ENCODE measurements around the gene KATNAL2. TPM values are rescaled to one million over a fixed set of nuclear protein-coding genes. Genes with fewer than 3 reads are reported as not detected.

KATNAL2 gene
- total and polyA plus RNA-seq, 7 donors, result 0.19 to 1.7 (median 0.30) TPM

DNA sequence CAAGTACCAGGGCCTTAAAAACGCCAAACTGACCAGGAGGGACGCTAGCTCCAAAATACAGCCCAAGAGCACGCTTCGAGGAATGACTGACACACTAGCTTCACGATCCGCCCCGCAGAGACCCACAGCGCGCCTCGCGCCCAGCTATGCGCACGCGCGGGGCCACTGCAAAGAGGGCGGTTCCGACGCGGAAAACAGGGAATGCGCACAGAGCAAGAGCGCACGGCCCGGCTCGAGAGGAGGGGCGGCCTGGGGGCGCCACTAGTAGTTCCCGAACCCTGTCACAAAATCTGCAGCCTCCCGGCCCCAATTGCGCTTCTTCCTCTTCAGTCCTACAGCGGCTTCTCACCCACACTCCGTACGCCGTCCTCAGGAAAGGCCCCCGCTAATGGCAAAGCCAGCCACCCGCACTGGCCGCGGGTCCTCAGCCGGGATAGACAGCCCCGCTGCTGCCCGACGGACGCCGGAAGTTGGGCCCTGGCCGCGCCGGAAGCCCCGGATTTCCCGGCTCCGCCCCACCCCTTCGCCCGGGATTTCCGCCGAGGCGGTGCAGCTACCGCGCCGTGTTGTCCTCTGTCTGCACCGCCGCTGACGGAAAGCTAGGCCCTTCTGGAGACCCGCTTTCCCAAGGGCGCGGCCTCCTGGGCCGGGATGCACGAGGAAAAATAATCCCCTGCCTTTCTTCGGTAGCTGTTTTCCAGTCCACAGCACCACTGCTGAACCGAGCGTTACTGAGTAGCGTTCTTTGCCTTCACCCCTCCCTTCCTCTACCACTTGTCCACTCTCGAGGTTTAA lies 232.8 kb downstream of the KATNAL2 start, which contains the start of gene HDHD2:
TSS of gene HDHD2 (minus strand) at position 472 of the 795 bp plus-strand sequence. CDS start 14,061 bp downstream, outside the sequence.
- no peaks in the 10 kb centered on the region for H3K27me3 ChIP-seq (ENCODE audit: insufficient read depth in 3 of 3, low read length in 2 of 3)
- ATAC-seq, result peak; percentile 94 to 98 (median 96)
- H3K4me3 ChIP-seq, result peak within 1 kb of the TSS; percentile 79
- peaks cover 0 to 29% of the 10 kb centered on the region in 2 donors for H3K36me3 ChIP-seq (ENCODE audit: insufficient read depth in 1 of 2, low read depth in 1 of 2)
- peak; percentile 87 to 94 for DNase-seq
- peaks cover 24% of the 10 kb centered on the region for H3K4me1 ChIP-seq
- no peaks in the 10 kb centered on the region for H3K9me3 ChIP-seq
- peak within 1 kb of the TSS; percentile 97 for H3K27ac ChIP-seq
- 0% methylated on average over 63 to 70 of the region's 70 CpGs for WGBS, 3 donors
- intact Hi-C loops (cut with DNase I), result no loop called here
- TF ChIP-seq, protein P1, sequence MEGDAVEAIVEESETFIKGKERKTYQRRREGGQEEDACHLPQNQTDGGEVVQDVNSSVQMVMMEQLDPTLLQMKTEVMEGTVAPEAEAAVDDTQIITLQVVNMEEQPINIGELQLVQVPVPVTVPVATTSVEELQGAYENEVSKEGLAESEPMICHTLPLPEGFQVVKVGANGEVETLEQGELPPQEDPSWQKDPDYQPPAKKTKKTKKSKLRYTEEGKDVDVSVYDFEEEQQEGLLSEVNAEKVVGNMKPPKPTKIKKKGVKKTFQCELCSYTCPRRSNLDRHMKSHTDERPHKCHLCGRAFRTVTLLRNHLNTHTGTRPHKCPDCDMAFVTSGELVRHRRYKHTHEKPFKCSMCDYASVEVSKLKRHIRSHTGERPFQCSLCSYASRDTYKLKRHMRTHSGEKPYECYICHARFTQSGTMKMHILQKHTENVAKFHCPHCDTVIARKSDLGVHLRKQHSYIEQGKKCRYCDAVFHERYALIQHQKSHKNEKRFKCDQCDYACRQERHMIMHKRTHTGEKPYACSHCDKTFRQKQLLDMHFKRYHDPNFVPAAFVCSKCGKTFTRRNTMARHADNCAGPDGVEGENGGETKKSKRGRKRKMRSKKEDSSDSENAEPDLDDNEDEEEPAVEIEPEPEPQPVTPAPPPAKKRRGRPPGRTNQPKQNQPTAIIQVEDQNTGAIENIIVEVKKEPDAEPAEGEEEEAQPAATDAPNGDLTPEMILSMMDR (IDR thresholded peaks at IDR 0.05), result no peak

DNA sequence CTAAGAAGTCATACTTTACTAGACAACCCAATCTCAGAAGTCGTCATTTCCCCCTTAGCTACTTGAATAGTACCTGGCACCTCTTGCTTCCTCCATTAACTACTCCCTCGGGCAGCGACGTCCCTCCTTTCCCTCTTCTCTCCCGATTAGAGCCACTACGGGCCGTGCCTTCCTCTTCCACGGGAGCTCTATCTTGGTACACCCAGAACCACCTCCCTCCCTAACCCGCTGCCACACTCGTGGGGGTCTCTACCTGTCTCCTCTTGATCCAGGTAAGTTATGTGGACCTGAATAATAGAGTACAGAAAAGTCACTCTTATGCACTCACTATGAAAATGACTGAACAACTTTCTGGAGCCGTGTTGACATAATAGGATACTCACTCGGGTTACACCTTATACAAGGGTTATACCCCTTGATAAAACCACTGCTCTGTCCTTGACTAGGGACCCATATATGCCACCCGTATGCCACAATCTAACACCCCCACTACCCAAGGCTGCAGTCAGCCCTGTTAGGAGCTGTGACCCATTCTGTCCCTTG lies 233.5 kb downstream of the KATNAL2 start:
- Histone ChIP-seq H3K9me3 (no peaks in the 10 kb centered on the region), H3K27me3 (ENCODE audit: insufficient read depth in 3 of 3, low read length in 2 of 3) (no peaks in the 10 kb centered on the region), H3K4me3 (peak overlapping the region; percentile 79), H3K27ac (peak overlapping the region; percentile 97), H3K36me3 (ENCODE audit: insufficient read depth in 1 of 2, low read depth in 1 of 2) (peaks cover 0 to 36% of the 10 kb centered on the region in 2 donors), H3K4me1 (peaks cover 24% of the 10 kb centered on the region)
- WGBS, 3 donors, result 5 to 8% (median 5%) methylated on average over 13 of the region's 13 CpGs
- ATAC-seq (peak; percentile 17 to 50 (median 25)), DNase-seq (peak in 1 of 2 donors; percentile 48)
- TF ChIP-seq, protein P1 (IDR thresholded peaks at IDR 0.05), result no peak
- intact Hi-C loops (cut with DNase I), result no loop called here

DNA sequence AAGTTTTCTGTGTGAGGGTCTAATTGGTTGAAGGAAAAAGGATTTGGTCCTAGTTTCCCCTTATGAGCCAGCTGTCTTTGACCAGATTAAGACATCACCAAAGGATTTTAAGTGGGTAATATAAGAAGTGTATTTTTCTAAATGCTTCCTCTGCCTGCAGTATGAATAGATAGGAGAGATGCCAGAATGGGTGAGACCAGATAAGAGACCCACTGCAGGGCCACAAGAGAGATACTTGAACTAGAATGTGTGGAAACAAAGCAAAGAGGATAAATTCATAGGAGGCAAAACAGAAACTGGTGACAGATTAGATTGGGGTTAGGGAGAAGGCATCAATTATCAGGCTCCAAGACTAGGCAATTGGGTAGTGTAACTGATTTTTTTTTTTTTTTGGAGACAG lies 234.0 kb downstream of the KATNAL2 start:
- DNase-seq (no peak), ATAC-seq (no peak)
- H3K4me3 ChIP-seq, result peak overlapping the region; percentile 79
- H3K9me3 ChIP-seq, result no peaks in the 10 kb centered on the region
- peaks cover 22% of the 10 kb centered on the region for H3K4me1 ChIP-seq
- no peaks in the 10 kb centered on the region for H3K27me3 ChIP-seq (ENCODE audit: insufficient read depth in 3 of 3, low read length in 2 of 3)
- intact Hi-C loops (cut with DNase I), result no loop called here
- peak overlapping the region; percentile 97 for H3K27ac ChIP-seq
- TF ChIP-seq, protein P1 (IDR thresholded peaks at IDR 0.05), result no peak
- H3K36me3 ChIP-seq (ENCODE audit: insufficient read depth in 1 of 2, low read depth in 1 of 2), result peaks cover 0 to 32% of the 10 kb centered on the region in 2 donors

Other genes starting within 250 kb of the KATNAL2 start
- 1 to 10 TPM; 1.8 to 9.9 (median 7.2) TPM for gene ST8SIA5, start 160.5 kb upstream of the KATNAL2 start, total RNA-seq
- gene ST8SIA5, start 160.5 kb upstream of the KATNAL2 start, polyA plus RNA-seq, result 1 to 10 TPM; 2.2 to 3.2 (median 3.1) TPM
- 10 to 100 TPM; 44.8 to 66.7 (median 61.3) TPM for gene PIAS2, start 95 bp upstream of the KATNAL2 start, total RNA-seq
- gene PIAS2, start 95 bp upstream of the KATNAL2 start, polyA plus RNA-seq, result 10 to 100 TPM in 1 of 3 donors, 1 to 10 TPM in 2; 5.5 to 20.3 (median 9.2) TPM
- under 1 TPM in 1 of 4 donors, not detected in 3; 0.06 TPM for gene ELOA2, start 118.0 kb downstream of the KATNAL2 start, total RNA-seq
- under 1 TPM in 2 of 3 donors, not detected in 1; 0.04 to 0.07 TPM for gene ELOA2, start 118.0 kb downstream of the KATNAL2 start, polyA plus RNA-seq
- 10 to 100 TPM; 19.9 to 32.9 (median 27.9) TPM for gene HDHD2, start 232.9 kb downstream of the KATNAL2 start, total RNA-seq
- 10 to 100 TPM; 11.5 to 19.9 (median 18.5) TPM for gene HDHD2, start 232.9 kb downstream of the KATNAL2 start, polyA plus RNA-seq

Measured in psoas muscle (tissue), 8 donors.